H9 (cell line): ENCODE data around the gene CD46. TPM values are rescaled to one million over a fixed set of nuclear protein-coding genes. Genes with fewer than 3 reads are reported as not detected.

ENCODE experiments used
- DNase-seq: peaks from one replicate; pipeline ENCODE4 v3.0.0-alpha.2; 2017
- H2AFZ ChIP-seq: one replicate; pipeline ENCODE4 v1.6.1; 2013; ENCODE audit warnings: mild to moderate bottlenecking, low read length, control low read depth, moderate library complexity
- H2AK5ac ChIP-seq: 2 replicates; pipeline ENCODE4 v1.6.1; 2013; ENCODE audit warnings: low read length, control low read depth, mixed read lengths; ENCODE audit not compliant: insufficient read length
- H2BK120ac ChIP-seq: one replicate; pipeline ENCODE4 v1.6.1; 2013; ENCODE audit warnings: low read depth, mild to moderate bottlenecking, low read length, control low read depth, inconsistent platforms; ENCODE audit not compliant: poor library complexity, severe bottlenecking
- H2BK12ac ChIP-seq: 2 replicates; pipeline ENCODE4 v1.6.1; 2013; ENCODE audit warnings: low read length, control low read depth, mixed read lengths, low read depth; ENCODE audit not compliant: insufficient read length
- H2BK15ac ChIP-seq: 2 replicates; pipeline ENCODE4 v1.6.1; 2013; ENCODE audit warnings: low read depth, low read length, control low read depth
- H2BK20ac ChIP-seq: one replicate; pipeline ENCODE4 v1.6.1; 2013; ENCODE audit warnings: low read depth, mild to moderate bottlenecking, low read length, control low read depth, inconsistent platforms; ENCODE audit not compliant: poor library complexity, severe bottlenecking
- H2BK5ac ChIP-seq: 2 replicates; pipeline ENCODE4 v1.6.1; 2013; ENCODE audit warnings: low read length, control low read depth, mixed read lengths; ENCODE audit not compliant: insufficient read length
- H3K14ac ChIP-seq: 2 replicates; pipeline ENCODE4 v1.6.1; 2013; ENCODE audit warnings: low read length, control low read depth; ENCODE audit not compliant: insufficient read depth
- H3K18ac ChIP-seq: 2 replicates; pipeline ENCODE4 v1.6.1; 2013; ENCODE audit warnings: low read depth, mild to moderate bottlenecking, mixed read lengths, low read length, control low read depth; ENCODE audit not compliant: insufficient read length
- H3K23ac ChIP-seq: 2 replicates; pipeline ENCODE4 v1.6.1; 2013; ENCODE audit warnings: low read length, control low read depth, mixed read lengths, low read depth; ENCODE audit not compliant: insufficient read length
- H3K23me2 ChIP-seq: 2 replicates; pipeline ENCODE4 v1.6.1; 2013; ENCODE audit warnings: low read depth, mild to moderate bottlenecking, mixed read lengths, low read length, control low read depth; ENCODE audit not compliant: insufficient read length, poor library complexity, severe bottlenecking
- H3K27ac ChIP-seq: 2 replicates; pipeline ENCODE4 v1.5.1; 2013; ENCODE audit warnings: low read length, control low read depth, mixed read lengths, low read depth; ENCODE audit not compliant: insufficient read length
- H3K27me3 ChIP-seq: 2 replicates; pipeline ENCODE4 v1.6.1; 2013; ENCODE audit warnings: low read length, control low read depth, inconsistent platforms; ENCODE audit not compliant: insufficient read depth
- H3K4ac ChIP-seq: 2 replicates; pipeline ENCODE4 v1.6.1; 2013; ENCODE audit warnings: low read depth, mild to moderate bottlenecking, control low read depth, inconsistent platforms, low read length, moderate library complexity
- H3K4me1 ChIP-seq: 2 replicates; pipeline ENCODE4 v1.6.1; 2013; ENCODE audit warnings: low read length, control low read depth, inconsistent platforms; ENCODE audit not compliant: insufficient read depth
- H3K4me2 ChIP-seq: 2 replicates; pipeline ENCODE4 v1.6.1; 2013; ENCODE audit warnings: low read length, control low read depth, mixed read lengths; ENCODE audit not compliant: insufficient read length, insufficient read depth
- H3K56ac ChIP-seq: 2 replicates; pipeline ENCODE4 v1.6.1; 2013; ENCODE audit warnings: low read depth, mild to moderate bottlenecking, mixed read lengths, low read length, control low read depth; ENCODE audit not compliant: insufficient read length
- H3K79me1 ChIP-seq: 2 replicates; pipeline ENCODE4 v1.6.1; 2013; ENCODE audit warnings: low read depth, mild to moderate bottlenecking, moderate library complexity, low read length, control low read depth, inconsistent platforms; ENCODE audit not compliant: insufficient read depth, poor library complexity, severe bottlenecking
- H3K79me2 ChIP-seq: 2 replicates; pipeline ENCODE4 v1.6.1; 2013; ENCODE audit warnings: low read length, control low read depth, inconsistent platforms; ENCODE audit not compliant: insufficient read depth
- H3K9ac ChIP-seq: 2 replicates; pipeline ENCODE4 v1.6.1; 2013; ENCODE audit warnings: low read length, control low read depth, mixed read lengths; ENCODE audit not compliant: insufficient read length; ENCODE audit errors: extremely low read depth
- H3K9me3 ChIP-seq: one replicate; pipeline ENCODE4 v1.6.1; 2013; ENCODE audit warnings: low read depth, low read length, inconsistent platforms; ENCODE audit not compliant: control insufficient read depth
- H3T11ph ChIP-seq: one replicate; pipeline ENCODE4 v1.6.1; 2013; ENCODE audit warnings: mild to moderate bottlenecking, low read length, control low read depth, inconsistent platforms
- H4K20me1 ChIP-seq: one replicate; pipeline ENCODE4 v1.6.1; 2013; ENCODE audit not compliant: control insufficient read depth, insufficient read length, insufficient read depth
- H4K5ac ChIP-seq: 2 replicates; pipeline ENCODE4 v1.6.1; 2013; ENCODE audit warnings: low read depth, mild to moderate bottlenecking, mixed read lengths, low read length, control low read depth; ENCODE audit not compliant: insufficient read length
- H4K8ac ChIP-seq: replicated peaks from 2 replicates; pipeline ENCODE4 v1.6.1; 2013; ENCODE audit warnings: low read length, control low read depth, mixed read lengths, low read depth; ENCODE audit not compliant: insufficient read length
- H4K91ac ChIP-seq: 2 replicates; pipeline ENCODE4 v1.6.1; 2013; ENCODE audit warnings: low read depth, mild to moderate bottlenecking, moderate library complexity, mixed read lengths, low read length, control low read depth; ENCODE audit not compliant: insufficient read length
- H3K27ac Mint-ChIP-seq, 3 experiments: 2 replicates in 2 of 3; 3 replicates in 1 of 3; pipeline ENCODE4 v1.8.0; 2020 to 2021; ENCODE audit warnings: mixed read lengths in 3 of 3, mild to moderate bottlenecking in 1 of 3, moderate library complexity in 1 of 3
- H3K27me3 Mint-ChIP-seq: 2 replicates; pipeline ENCODE4 v1.8.0; 2021; ENCODE audit warnings: low read depth, mild to moderate bottlenecking, moderate library complexity, mixed read lengths
- H3K36me3 Mint-ChIP-seq, 3 experiments: 2 replicates in 2 of 3; 3 replicates in 1 of 3; pipeline ENCODE4 v1.8.0; 2020 to 2021; ENCODE audit warnings: low read depth in 3 of 3, mixed read lengths in 3 of 3; ENCODE audit not compliant: insufficient read depth in 1 of 3
- H3K4me1 Mint-ChIP-seq, 2 experiments: 2 replicates each; pipeline ENCODE4 v1.8.0; 2020; ENCODE audit warnings: mixed read lengths in 2 of 2
- H3K4me3 Mint-ChIP-seq, 2 experiments: 2 replicates in 1 of 2; 3 replicates in 1 of 2; pipeline ENCODE4 v1.8.0; 2020 to 2021; ENCODE audit warnings: mild to moderate bottlenecking in 2 of 2, mixed read lengths in 2 of 2, moderate library complexity in 1 of 2
- H3K9me3 Mint-ChIP-seq, 2 experiments: 2 replicates in 1 of 2; 3 replicates in 1 of 2; pipeline ENCODE4 v1.8.0; 2020; ENCODE audit warnings: mild to moderate bottlenecking in 2 of 2, mixed read lengths in 2 of 2, moderate library complexity in 1 of 2
- WGBS: extraction: QIAGEN DNeasy Blood & Tissue Kit; methylation state at CpG from one replicate; pipeline ENCODE4 v1.1.7; 2013; ENCODE audit warnings: missing lambda C conversion rate, low lambda C conversion rate, mixed read lengths; ENCODE audit not compliant: insufficient read length; ENCODE audit errors: extremely low coverage; 5-methylcytosine and 5-hydroxymethylcytosine counted together
- total RNA-seq: library from RNA; stranded (reverse); gene quantifications from 2 replicates; pipeline ENCODE4 v1.2.1, GENCODE V29; 2021
- TF ChIP-seq, protein P1 (sequence below): fragments of 200-600 bp; sonication (generic); conservative IDR thresholded peaks from 3 replicates; pipeline ENCODE4 v1.8.0; 2021; ENCODE audit warnings: antibody characterized with exemption, mild to moderate bottlenecking

Gene CD46
- total RNA-seq, 1 experiment from 2014 or later: 89.2 TPM

- DNase-seq: no peak
- Mint-ChIP-seq H3K27me3 (no peaks in the 10 kb centered on the region), H3K4me3 (no peak overlapping the region), H3K4me1 (peaks cover 8 to 13% of the 10 kb centered on the region in 2 experiments), H3K9me3 (no peaks in the 10 kb centered on the region), H3K27ac (0 out of 7 replicates have a peak overlapping the region, but pooled peaks of 1 of the 3 experiments have one; percentile 5), H3K36me3 (peaks cover 0 to 4% (median 3%) of the 10 kb centered on the region in 3 experiments; a peak in 4 of 7 replicates)
- no peak overlapping the region for H4K8ac ChIP-seq
- H2BK5ac ChIP-seq: no peak overlapping the region
- no peak overlapping the region for H4K91ac ChIP-seq
- no peaks in the 10 kb centered on the region for H3K79me1 ChIP-seq
- H3K56ac ChIP-seq: no peak overlapping the region
- no peaks in the 10 kb centered on the region for H3K9me3 ChIP-seq
- H3K18ac ChIP-seq: no peak overlapping the region
- H4K20me1 ChIP-seq: no peaks in the 10 kb centered on the region
- no peaks in the 10 kb centered on the region for H3K27me3 ChIP-seq
- H3K79me2 ChIP-seq: no peaks in the 10 kb centered on the region
- H2AK5ac ChIP-seq: no peak overlapping the region
- no peak overlapping the region for H3K23ac ChIP-seq
- H3K27ac ChIP-seq: no peak overlapping the region
- H3K4me1 ChIP-seq: no peaks in the 10 kb centered on the region
- H3T11ph ChIP-seq: no peak overlapping the region
- H3K4ac ChIP-seq: no peak overlapping the region
- H2BK120ac ChIP-seq: no peak overlapping the region
- H3K4me2 ChIP-seq: no peak overlapping the region
- no peak overlapping the region for H3K14ac ChIP-seq
- no peak overlapping the region for H2BK20ac ChIP-seq
- TF ChIP-seq, protein P1, sequence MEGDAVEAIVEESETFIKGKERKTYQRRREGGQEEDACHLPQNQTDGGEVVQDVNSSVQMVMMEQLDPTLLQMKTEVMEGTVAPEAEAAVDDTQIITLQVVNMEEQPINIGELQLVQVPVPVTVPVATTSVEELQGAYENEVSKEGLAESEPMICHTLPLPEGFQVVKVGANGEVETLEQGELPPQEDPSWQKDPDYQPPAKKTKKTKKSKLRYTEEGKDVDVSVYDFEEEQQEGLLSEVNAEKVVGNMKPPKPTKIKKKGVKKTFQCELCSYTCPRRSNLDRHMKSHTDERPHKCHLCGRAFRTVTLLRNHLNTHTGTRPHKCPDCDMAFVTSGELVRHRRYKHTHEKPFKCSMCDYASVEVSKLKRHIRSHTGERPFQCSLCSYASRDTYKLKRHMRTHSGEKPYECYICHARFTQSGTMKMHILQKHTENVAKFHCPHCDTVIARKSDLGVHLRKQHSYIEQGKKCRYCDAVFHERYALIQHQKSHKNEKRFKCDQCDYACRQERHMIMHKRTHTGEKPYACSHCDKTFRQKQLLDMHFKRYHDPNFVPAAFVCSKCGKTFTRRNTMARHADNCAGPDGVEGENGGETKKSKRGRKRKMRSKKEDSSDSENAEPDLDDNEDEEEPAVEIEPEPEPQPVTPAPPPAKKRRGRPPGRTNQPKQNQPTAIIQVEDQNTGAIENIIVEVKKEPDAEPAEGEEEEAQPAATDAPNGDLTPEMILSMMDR: no peak
- WGBS: no CpG with 5 or more reads among the region's 7 CpGs
- H2AFZ ChIP-seq: no peak overlapping the region
- no peak overlapping the region for H3K9ac ChIP-seq
- no peak overlapping the region for H2BK12ac ChIP-seq
- H2BK15ac ChIP-seq: no peak overlapping the region
- no peak overlapping the region for H4K5ac ChIP-seq
- no peaks in the 10 kb centered on the region for H3K23me2 ChIP-seq
Measured at GRCh38 chr1:207817166-207817565, 65.3 kb downstream of the CD46 start.
